Measurements from ENCODE around the gene KMT2D.

The KMT2D gene

GRCh38 chr12:49052451-49053208, 8.0 kb downstream of the KMT2D start:
- DNase-seq: no peak

GRCh38 chr12:49051777-49052438, 8.7 kb downstream of the KMT2D start:
- no peak for DNase-seq

GRCh38 chr12:49051373-49051764, 9.2 kb downstream of the KMT2D start:
- no peak for DNase-seq

GRCh38 chr12:49050507-49051372, 9.9 kb downstream of the KMT2D start:
- no peak for DNase-seq

GRCh38 chr12:49049566-49050224, 10.9 kb downstream of the KMT2D start:
- DNase-seq: peak; percentile 16

- DNase-seq: no peak
Observed at GRCh38 chr12:49048953-49049352, 11.6 kb downstream of the KMT2D start.

- DNase-seq: no peak
Observed at GRCh38 chr12:49046129-49046895, 14.3 kb downstream of the KMT2D start.

GRCh38 chr12:49044660-49045059, 15.9 kb downstream of the KMT2D start:
- DNase-seq: no peak

GRCh38 chr12:49043856-49044258, 16.7 kb downstream of the KMT2D start:
- DNase-seq: no peak

- no peak for DNase-seq
Observed at GRCh38 chr12:49043241-49043640, 17.4 kb downstream of the KMT2D start.

GRCh38 chr12:49041881-49042484, 18.6 kb downstream of the KMT2D start:
- DNase-seq: no peak

- no peak for DNase-seq
Observed at GRCh38 chr12:49041036-49041880, 19.3 kb downstream of the KMT2D start.

GRCh38 chr12:49040364-49040855, 20.2 kb downstream of the KMT2D start:
- no peak for DNase-seq

- DNase-seq: no peak
Observed at GRCh38 chr12:49039421-49040363, 20.9 kb downstream of the KMT2D start.

- no peak for DNase-seq
Observed at GRCh38 chr12:49038291-49038955, 22.2 kb downstream of the KMT2D start.

- no peak for DNase-seq
Observed at GRCh38 chr12:49037947-49038237, 22.7 kb downstream of the KMT2D start.

- DNase-seq: no peak
Observed at GRCh38 chr12:49037111-49037946, 23.3 kb downstream of the KMT2D start.

- DNase-seq: no peak
Observed at GRCh38 chr12:49036029-49036428, 24.6 kb downstream of the KMT2D start.
